ENCODE results near the gene EHBP1L1. TPM values are rescaled to one million over a fixed set of nuclear protein-coding genes. Genes with fewer than 3 reads are reported as not detected.

EHBP1L1 gene
- total and polyA plus RNA-seq, 2 of the 13 experiments (the other 11 are each of a cell fraction or from before 2014, with no cell fraction given) = 8.3 to 10.6 TPM

- no peak; the same call in 1 of the 2 replicates for TF ChIP-seq UBTF (CRISPR knock-in tag; IDR thresholded peaks at IDR 0.05)
- no peak for TF ChIP-seq XBP1 (CRISPR knock-in tag; IDR thresholded peaks at IDR 0.05)
- TF ChIP-seq ZIK1 (CRISPR knock-in tag; IDR thresholded peaks at IDR 0.05; ENCODE audit: borderline replicate concordance, low read depth) = no peak
- no peak for TF ChIP-seq ZBTB26 (CRISPR knock-in tag; IDR thresholded peaks at IDR 0.05; ENCODE audit: borderline replicate concordance)
- no peak for TF ChIP-seq ZNF124 (CRISPR knock-in tag; IDR thresholded peaks at IDR 0.05)
- no peak for TF ChIP-seq ZBED4 (CRISPR knock-in tag; IDR thresholded peaks at IDR 0.05; ENCODE audit: borderline replicate concordance)
- no peak for TF ChIP-seq HMG20A (CRISPR knock-in tag; IDR thresholded peaks at IDR 0.05; ENCODE audit: borderline replicate concordance)
- TF ChIP-seq NR2F2 (IDR thresholded peaks at IDR 0.05; ENCODE audit: borderline replicate concordance, low read depth) = no peak
- TF ChIP-seq HCFC1 (IDR thresholded peaks at IDR 0.05; ENCODE audit: low read depth, low read length) = no peak
- no peak for TF ChIP-seq MIER3 (CRISPR knock-in tag; IDR thresholded peaks at IDR 0.05; ENCODE audit: borderline replicate concordance)
- no peak for TF ChIP-seq HNRNPH1 (optimal IDR thresholded peaks at IDR 0.05; ENCODE audit: low read depth, low read length)
- no peak for TF ChIP-seq MTA3 (CRISPR knock-in tag; IDR thresholded peaks at IDR 0.05)
- no peak for TF ChIP-seq PAX8 (CRISPR knock-in tag; IDR thresholded peaks at IDR 0.05; ENCODE audit: borderline replicate concordance)
- TF ChIP-seq ZBTB3 (CRISPR knock-in tag; IDR thresholded peaks at IDR 0.05; ENCODE audit: borderline replicate concordance, low read depth) = no peak
- TF ChIP-seq EEA1 (CRISPR knock-in tag; IDR thresholded peaks at IDR 0.05; ENCODE audit: borderline replicate concordance) = no peak
- TF ChIP-seq POGK (CRISPR knock-in tag; conservative IDR thresholded peaks at IDR 0.05) = 0 out of 2 replicates have a peak, but pooled peaks have one; percentile 38
- no peak for TF ChIP-seq DZIP1 (CRISPR knock-in tag; IDR thresholded peaks at IDR 0.05)
Observed at GRCh38 chr11:65575568-65576231, at the start of gene EHBP1L1 (continued).

All from HepG2 (cell line).